K562 (cell line): Measurements from ENCODE around the gene TIPARP. TPM values are rescaled to one million over a fixed set of nuclear protein-coding genes. Genes with fewer than 3 reads are reported as not detected.

Source experiments
- ASH1L ChIP-seq: fragments of 450-650 bp; IDR thresholded peaks from 2 replicates; pipeline ENCODE4 v1.6.1; 2018; ENCODE audit warnings: borderline replicate concordance, mild to moderate bottlenecking, low read depth; ENCODE audit not compliant: partially characterized antibody
- ATF1 ChIP-seq, 2 experiments: fragments of 450-650 bp in 1 of 2; IDR thresholded peaks; 2 replicates each; pipeline ENCODE4 v1.6.1; 2016; ENCODE audit warnings: missing compliant biosample characterization in 1 of 2, missing genetic modification characterization in 1 of 2
- CLOCK ChIP-seq: fragments of 250-450 bp; sonication (Bioruptor Pico); IDR thresholded peaks from 2 replicates; pipeline ENCODE4 v1.4.0; 2020; ENCODE audit warnings: mild to moderate bottlenecking, moderate library complexity, borderline replicate concordance
- CREB3 ChIP-seq: fragments of 450-650 bp; conservative IDR thresholded peaks from 2 replicates; pipeline ENCODE4 v1.6.1; 2016; ENCODE audit warnings: missing genetic modification characterization, low read depth, mild to moderate bottlenecking, missing compliant biosample characterization, moderate library complexity
- DPF2 ChIP-seq: fragments of 450-650 bp; IDR thresholded peaks from 2 replicates; pipeline ENCODE4 v1.6.1; 2016
- ETS1 ChIP-seq: conservative IDR thresholded peaks from 2 replicates; pipeline ENCODE4 v1.6.1; 2011; ENCODE audit warnings: low read depth, mild to moderate bottlenecking, low read length; ENCODE audit not compliant: control insufficient read depth
- ID3 ChIP-seq, 2 experiments: fragments of 250-450 bp in 1 of 2; fragments of 450-650 bp in 1 of 2; sonication (Bioruptor Pico) in 1 of 2; IDR thresholded peaks; 2 replicates each; pipeline versions ENCODE4 v1.6.1 to v1.8.0; 2016 to 2021; ENCODE audit warnings: mild to moderate bottlenecking in 2 of 2, moderate library complexity in 2 of 2, missing compliant biosample characterization in 1 of 2, missing genetic modification characterization in 1 of 2
- LEF1 ChIP-seq: fragments of 450-650 bp; IDR thresholded peaks from 2 replicates; pipeline ENCODE4 v1.6.1; 2016; ENCODE audit warnings: mild to moderate bottlenecking
- PCBP2 ChIP-seq: fragments of 200-400 bp; formaldehyde crosslinking; IDR thresholded peaks from 2 replicates; pipeline ENCODE4 v1.6.1; 2018; ENCODE audit warnings: low read length, low read depth, mild to moderate bottlenecking, moderate library complexity; ENCODE audit not compliant: poor library complexity, severe bottlenecking
- PKNOX1 ChIP-seq: fragments of 450-650 bp; IDR thresholded peaks from 2 replicates; pipeline ENCODE4 v1.6.1; 2016
- RBBP5 ChIP-seq: fragments of 200-600 bp; sonication (generic); IDR thresholded peaks from 2 replicates; pipeline ENCODE4 v1.6.1; 2012; ENCODE audit warnings: borderline replicate concordance, mild to moderate bottlenecking, low read length, control low read depth, inconsistent platforms; ENCODE audit not compliant: insufficient read depth, poor library complexity, severe bottlenecking
- TBP ChIP-seq: optimal IDR thresholded peaks from 2 replicates; pipeline ENCODE3; 2011; ENCODE audit warnings: low read depth, low read length, improper control_type of control experiment
- TCF15 ChIP-seq: fragments of 250-450 bp; sonication (Bioruptor Pico); IDR thresholded peaks from 2 replicates; pipeline ENCODE4 v1.8.0; 2022; ENCODE audit warnings: moderate library complexity, mild to moderate bottlenecking, inconsistent platforms
- TCF3 ChIP-seq: sonication (generic); formaldehyde crosslinking; IDR thresholded peaks from 2 replicates; pipeline ENCODE4 v1.4.0; 2020; ENCODE audit warnings: mild to moderate bottlenecking, missing genetic modification reagents
- TFAM ChIP-seq: fragments of 250-450 bp; sonication (Bioruptor Pico); conservative IDR thresholded peaks from 2 replicates; pipeline ENCODE4 v1.5.0; 2021; ENCODE audit warnings: mild to moderate bottlenecking, moderate library complexity
- YY1 ChIP-seq, 3 experiments: IDR thresholded peaks; 2 replicates each; pipeline ENCODE4 v1.6.1; 2011; ENCODE audit warnings: low read length in 2 of 3, mild to moderate bottlenecking in 2 of 3, moderate library complexity in 2 of 3, borderline replicate concordance in 1 of 3, control low read depth in 1 of 3, low read depth in 1 of 3; ENCODE audit not compliant: insufficient read depth in 3 of 3, insufficient replicate concordance in 2 of 3, control insufficient read depth in 1 of 3, insufficient read length in 1 of 3; ENCODE audit errors: extremely low read depth in 1 of 3
- ZC3H8 ChIP-seq: fragments of 450-650 bp; IDR thresholded peaks from 2 replicates; pipeline ENCODE4 v1.6.1; 2017
- ZNF143 ChIP-seq: sonication (generic); formaldehyde crosslinking; IDR thresholded peaks from 2 replicates; pipeline ENCODE4 v1.9.0; 2022; ENCODE audit warnings: mild to moderate bottlenecking, missing genetic modification reagents
- ZNF436 ChIP-seq: fragments of 250-450, 450-650 bp; sonication (Bioruptor Pico); formaldehyde crosslinking; IDR thresholded peaks from 2 replicates; pipeline ENCODE4 v1.7.0; 2020; ENCODE audit warnings: mild to moderate bottlenecking
- polyA plus RNA-seq, 8 experiments: library from polyadenylated mRNA; depleted of rRNA in 4 of 8; stranded (reverse) in 5 of 8; unstranded in 3 of 8; fragments of >200 nt; fragmentation: Nextera tagmentation in 2 of 8; fragmentation: Illumina TruSeq in 1 of 8; extraction: Ambion mirVana in 2 of 8; extraction: Trizol in 1 of 8; gene quantifications; 2 replicates each; pipeline versions ENCODE4 v1.2.1 to v1.2.3, GENCODE V29; 2011 to 2014; ENCODE audit warnings: inconsistent platforms in 1 of 8, missing spikeins in 1 of 8
- total RNA-seq, 7 experiments: library from RNA; depleted of rRNA in 6 of 7; stranded (reverse); fragments of >200 nt in 6 of 7; fragmentation: Illumina TruSeq in 2 of 7; extraction: Trizol in 2 of 7; gene quantifications; 2 replicates each; pipeline versions ENCODE4 v1.2.1 to v1.2.3, GENCODE V29; 2011 to 2021; ENCODE audit warnings: low replicate concordance in 1 of 7

The TIPARP gene
- total and polyA plus RNA-seq, 9 of the 15 experiments (the other 6 are each of a cell fraction or from before 2014, with no cell fraction given) = 2.4 to 29.4 (median 15.1) TPM

- TF ChIP-seq DPF2 (peak; percentile 55), ZNF436 (CRISPR knock-in tag) (no peak), PKNOX1 (0 out of 2 replicates have a peak, but pooled peaks have one; percentile 8), CLOCK (CRISPR knock-in tag) (no peak), ASH1L (no peak), YY1 (IDR thresholded peaks at IDR 0.05; ENCODE audit: borderline replicate concordance in 1 of 3, control insufficient read depth in 1 of 3, extremely low read depth in 1 of 3, insufficient read depth in 3 of 3, insufficient read length in 1 of 3, insufficient replicate concordance in 2 of 3, low read depth in 1 of 3, low read length in 2 of 3) (no peak), LEF1 (0 out of 2 replicates have a peak, but pooled peaks have one; percentile 35), ATF1 (CRISPR knock-in tag; IDR thresholded peaks at IDR 0.05) (no peak), ATF1 (tag; IDR thresholded peaks at IDR 0.05) (0 out of 2 replicates have a peak, but pooled peaks have one; percentile 39), CREB3 (tag) (no peak), ETS1 (no peak), ZC3H8 (no peak), ZNF143 (CRISPR knock-in tag) (no peak), TBP (no peak), TCF15 (CRISPR knock-in tag) (no peak), RBBP5 (no peak), PCBP2 (no peak), TCF3 (CRISPR knock-in tag) (peak; percentile 30; the same call in 1 of the 2 replicates), ID3 (CRISPR knock-in tag; IDR thresholded peaks at IDR 0.05) (no peak), ID3 (tag; IDR thresholded peaks at IDR 0.05) (no peak), TFAM (CRISPR knock-in tag) (no peak)
Measured at GRCh38 chr3:156643729-156644389, 30.5 kb upstream of the TIPARP start (continued).
